Hippocampal formation (tissue), 2 donors: ENCODE measurements around the gene GRAMD2A.
A peak's percentile ranks its signal among the peaks of the same experiment; 100 is the strongest.

Experiments used
- DNase-seq, 2 donors: peaks; one replicate each; lab custom pipeline; 2025; lab: John Stamatoyannopoulos, UW

Gene GRAMD2A

GRCh38 chr15:72136170-72137051 lies 61.2 kb downstream of the GRAMD2A start:
- DNase-seq, result no peak

GRCh38 chr15:72135719-72136118 lies 61.9 kb downstream of the GRAMD2A start:
- no peak for DNase-seq

- DNase-seq, result no peak
These were observed 64.4 kb downstream of the GRAMD2A start for GRCh38 chr15:72133211-72133610.

- DNase-seq, result no peak
These were observed 65.7 kb downstream of the GRAMD2A start for GRCh38 chr15:72131922-72132321.

- no peak for DNase-seq
These were observed 67.3 kb downstream of the GRAMD2A start for GRCh38 chr15:72130272-72130671.

GRCh38 chr15:72128359-72128758 lies 69.2 kb downstream of the GRAMD2A start:
- no peak for DNase-seq

- DNase-seq, result no peak
These were observed 69.8 kb downstream of the GRAMD2A start for GRCh38 chr15:72127724-72128322.

- DNase-seq, result no peak
These were observed 73.4 kb downstream of the GRAMD2A start for GRCh38 chr15:72124218-72124617.

- peak; percentile 92 to 94 for DNase-seq
These were observed 79.3 kb downstream of the GRAMD2A start, which contains the start of the genes MYO9A and SENP8 for GRCh38 chr15:72118017-72118978. Gene MYO9A (minus strand): TSS chr15:72118150. CDS start chr15:72046563, 71,587 bp downstream. Gene SENP8 (plus strand): TSS chr15:72118403. CDS start chr15:72139624, 21,221 bp downstream.

GRCh38 chr15:72117486-72118016 lies 80.0 kb downstream of the GRAMD2A start:
- DNase-seq, result peak; percentile 87 to 90

- no peak for DNase-seq
These were observed 80.7 kb downstream of the GRAMD2A start for GRCh38 chr15:72116731-72117485.

GRCh38 chr15:72113347-72114031 lies 84.1 kb downstream of the GRAMD2A start:
- no peak for DNase-seq

- DNase-seq, result no peak
These were observed 84.8 kb downstream of the GRAMD2A start for GRCh38 chr15:72112805-72113204.

GRCh38 chr15:72112116-72112515 lies 85.5 kb downstream of the GRAMD2A start:
- DNase-seq, result no peak

GRCh38 chr15:72110355-72110754 lies 87.2 kb downstream of the GRAMD2A start:
- no peak for DNase-seq
